ENCODE measurements around the gene C1orf21.

GRCh38 chr1:184634296-184634695 is 247.5 kb downstream of the C1orf21 start:
- TF ChIP-seq, protein P1, sequence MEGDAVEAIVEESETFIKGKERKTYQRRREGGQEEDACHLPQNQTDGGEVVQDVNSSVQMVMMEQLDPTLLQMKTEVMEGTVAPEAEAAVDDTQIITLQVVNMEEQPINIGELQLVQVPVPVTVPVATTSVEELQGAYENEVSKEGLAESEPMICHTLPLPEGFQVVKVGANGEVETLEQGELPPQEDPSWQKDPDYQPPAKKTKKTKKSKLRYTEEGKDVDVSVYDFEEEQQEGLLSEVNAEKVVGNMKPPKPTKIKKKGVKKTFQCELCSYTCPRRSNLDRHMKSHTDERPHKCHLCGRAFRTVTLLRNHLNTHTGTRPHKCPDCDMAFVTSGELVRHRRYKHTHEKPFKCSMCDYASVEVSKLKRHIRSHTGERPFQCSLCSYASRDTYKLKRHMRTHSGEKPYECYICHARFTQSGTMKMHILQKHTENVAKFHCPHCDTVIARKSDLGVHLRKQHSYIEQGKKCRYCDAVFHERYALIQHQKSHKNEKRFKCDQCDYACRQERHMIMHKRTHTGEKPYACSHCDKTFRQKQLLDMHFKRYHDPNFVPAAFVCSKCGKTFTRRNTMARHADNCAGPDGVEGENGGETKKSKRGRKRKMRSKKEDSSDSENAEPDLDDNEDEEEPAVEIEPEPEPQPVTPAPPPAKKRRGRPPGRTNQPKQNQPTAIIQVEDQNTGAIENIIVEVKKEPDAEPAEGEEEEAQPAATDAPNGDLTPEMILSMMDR (IDR thresholded peaks at IDR 0.05) = no peak
- no peak for TF ChIP-seq EP300 (IDR thresholded peaks at IDR 0.05)
